Measurements from ENCODE around the gene DNER. TPM values are rescaled to one million over a fixed set of nuclear protein-coding genes. Genes with fewer than 3 reads are reported as not detected.

Gene DNER
- polyA plus RNA-seq, 1 of the 3 experiments (the other 2 are of a cell fraction) = 1.4 TPM

DNA sequence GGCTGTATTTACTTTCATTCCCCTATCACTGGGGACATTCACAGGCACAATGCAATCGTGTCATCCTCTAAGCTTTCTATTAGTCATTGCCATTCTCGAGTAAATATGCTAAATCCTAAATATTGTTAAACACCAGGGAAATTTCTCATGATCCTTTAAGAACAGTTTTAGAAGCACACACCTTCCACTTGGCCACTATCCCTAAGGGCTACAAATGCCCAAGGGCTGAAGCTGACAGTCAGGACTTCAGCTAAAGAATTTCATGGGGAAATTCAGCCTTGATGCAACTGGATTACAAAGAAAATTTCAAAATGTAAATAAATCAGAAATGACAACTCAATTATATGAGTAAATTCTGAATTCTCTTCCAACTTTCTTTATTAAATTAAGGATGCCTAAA is 280.2 kb downstream of the DNER start:
- CTCF ChIA-PET = interaction anchor here (2.4 to 3.7 kb wide), 2 partner anchors 153 to 281 kb away, joined by 18 to 40 read pairs; partner anchors contain the start of gene DNER
- H2AFZ ChIP-seq (ENCODE audit: low read depth) = no peak overlapping the region
- POLR2A ChIA-PET = no interaction called here

More for the DNA sequence above, 280.2 kb downstream of the DNER start:
- Histone ChIP-seq H3K36me3 (replicated peaks in 1 of 2; ENCODE audit: control insufficient read depth in 1 of 2, insufficient read depth in 2 of 2, low read length in 1 of 2) (no peaks in the 10 kb centered on the region), H3K79me2 (ENCODE audit: insufficient read depth) (no peaks in the 10 kb centered on the region), H3K9me3 (no peaks in the 10 kb centered on the region), H3K4me3 (ENCODE audit: low read depth in 2 of 2, low read length in 1 of 2) (no peak overlapping the region), H3K9ac (no peak overlapping the region), H3F3A (replicated peaks; ENCODE audit: insufficient read depth) (no peaks in the 10 kb centered on the region), H3K4me2 (no peak overlapping the region), H3K27ac (ENCODE audit: low read depth in 2 of 2, low read length in 1 of 2) (no peak overlapping the region), H3K4me1 (ENCODE audit: control insufficient read depth in 1 of 2, insufficient read depth in 2 of 2, low read depth in 1 of 2, low read length in 1 of 2) (no peaks in the 10 kb centered on the region), H4K20me1 (ENCODE audit: insufficient read depth) (no peaks in the 10 kb centered on the region), H3K27me3 (ENCODE audit: insufficient read depth) (no peaks in the 10 kb centered on the region), H3K9me2 (no peaks in the 10 kb centered on the region)
- no peak for DNase-seq
- 39% methylated on average over 2 of the region's 2 CpGs for WGBS (ENCODE audit: low lambda C conversion rate)
- TF ChIP-seq GATA2 (CRISPR knock-in tag; IDR thresholded peaks at IDR 0.05) = no peak
- TF ChIP-seq, protein P1, sequence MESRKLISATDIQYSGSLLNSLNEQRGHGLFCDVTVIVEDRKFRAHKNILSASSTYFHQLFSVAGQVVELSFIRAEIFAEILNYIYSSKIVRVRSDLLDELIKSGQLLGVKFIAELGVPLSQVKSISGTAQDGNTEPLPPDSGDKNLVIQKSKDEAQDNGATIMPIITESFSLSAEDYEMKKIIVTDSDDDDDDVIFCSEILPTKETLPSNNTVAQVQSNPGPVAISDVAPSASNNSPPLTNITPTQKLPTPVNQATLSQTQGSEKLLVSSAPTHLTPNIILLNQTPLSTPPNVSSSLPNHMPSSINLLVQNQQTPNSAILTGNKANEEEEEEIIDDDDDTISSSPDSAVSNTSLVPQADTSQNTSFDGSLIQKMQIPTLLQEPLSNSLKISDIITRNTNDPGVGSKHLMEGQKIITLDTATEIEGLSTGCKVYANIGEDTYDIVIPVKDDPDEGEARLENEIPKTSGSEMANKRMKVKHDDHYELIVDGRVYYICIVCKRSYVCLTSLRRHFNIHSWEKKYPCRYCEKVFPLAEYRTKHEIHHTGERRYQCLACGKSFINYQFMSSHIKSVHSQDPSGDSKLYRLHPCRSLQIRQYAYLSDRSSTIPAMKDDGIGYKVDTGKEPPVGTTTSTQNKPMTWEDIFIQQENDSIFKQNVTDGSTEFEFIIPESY (IDR thresholded peaks at IDR 0.05; ENCODE audit: borderline replicate concordance, low read depth) = no peak
- TF ChIP-seq NFIC (IDR thresholded peaks at IDR 0.05; ENCODE audit: borderline replicate concordance) = no peak
- TF ChIP-seq SIN3A (IDR thresholded peaks at IDR 0.05; ENCODE audit: borderline replicate concordance, low read depth, low read length) = no peak
- no peak for TF ChIP-seq TEAD4 (IDR thresholded peaks at IDR 0.05; ENCODE audit: borderline replicate concordance, insufficient read depth)
- TF ChIP-seq JUND (IDR thresholded peaks at IDR 0.05) = no peak
- TF ChIP-seq, protein P2, sequence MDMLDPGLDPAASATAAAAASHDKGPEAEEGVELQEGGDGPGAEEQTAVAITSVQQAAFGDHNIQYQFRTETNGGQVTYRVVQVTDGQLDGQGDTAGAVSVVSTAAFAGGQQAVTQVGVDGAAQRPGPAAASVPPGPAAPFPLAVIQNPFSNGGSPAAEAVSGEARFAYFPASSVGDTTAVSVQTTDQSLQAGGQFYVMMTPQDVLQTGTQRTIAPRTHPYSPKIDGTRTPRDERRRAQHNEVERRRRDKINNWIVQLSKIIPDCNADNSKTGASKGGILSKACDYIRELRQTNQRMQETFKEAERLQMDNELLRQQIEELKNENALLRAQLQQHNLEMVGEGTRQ (IDR thresholded peaks at IDR 0.05; ENCODE audit: borderline replicate concordance, low read depth, low read length) = no peak
- no peak for TF ChIP-seq FOXM1 (IDR thresholded peaks at IDR 0.05; ENCODE audit: low read depth)
- TF ChIP-seq RAD21 (IDR thresholded peaks at IDR 0.05; ENCODE audit: low read length) = no peak
- no peak for TF ChIP-seq RCOR1 (IDR thresholded peaks at IDR 0.05; ENCODE audit: low read length)
- TF ChIP-seq RXRA (IDR thresholded peaks at IDR 0.05; ENCODE audit: borderline replicate concordance, low read depth) = no peak
- TF ChIP-seq RFX5 (IDR thresholded peaks at IDR 0.05; ENCODE audit: low read length) = no peak
- TF ChIP-seq, protein P3, sequence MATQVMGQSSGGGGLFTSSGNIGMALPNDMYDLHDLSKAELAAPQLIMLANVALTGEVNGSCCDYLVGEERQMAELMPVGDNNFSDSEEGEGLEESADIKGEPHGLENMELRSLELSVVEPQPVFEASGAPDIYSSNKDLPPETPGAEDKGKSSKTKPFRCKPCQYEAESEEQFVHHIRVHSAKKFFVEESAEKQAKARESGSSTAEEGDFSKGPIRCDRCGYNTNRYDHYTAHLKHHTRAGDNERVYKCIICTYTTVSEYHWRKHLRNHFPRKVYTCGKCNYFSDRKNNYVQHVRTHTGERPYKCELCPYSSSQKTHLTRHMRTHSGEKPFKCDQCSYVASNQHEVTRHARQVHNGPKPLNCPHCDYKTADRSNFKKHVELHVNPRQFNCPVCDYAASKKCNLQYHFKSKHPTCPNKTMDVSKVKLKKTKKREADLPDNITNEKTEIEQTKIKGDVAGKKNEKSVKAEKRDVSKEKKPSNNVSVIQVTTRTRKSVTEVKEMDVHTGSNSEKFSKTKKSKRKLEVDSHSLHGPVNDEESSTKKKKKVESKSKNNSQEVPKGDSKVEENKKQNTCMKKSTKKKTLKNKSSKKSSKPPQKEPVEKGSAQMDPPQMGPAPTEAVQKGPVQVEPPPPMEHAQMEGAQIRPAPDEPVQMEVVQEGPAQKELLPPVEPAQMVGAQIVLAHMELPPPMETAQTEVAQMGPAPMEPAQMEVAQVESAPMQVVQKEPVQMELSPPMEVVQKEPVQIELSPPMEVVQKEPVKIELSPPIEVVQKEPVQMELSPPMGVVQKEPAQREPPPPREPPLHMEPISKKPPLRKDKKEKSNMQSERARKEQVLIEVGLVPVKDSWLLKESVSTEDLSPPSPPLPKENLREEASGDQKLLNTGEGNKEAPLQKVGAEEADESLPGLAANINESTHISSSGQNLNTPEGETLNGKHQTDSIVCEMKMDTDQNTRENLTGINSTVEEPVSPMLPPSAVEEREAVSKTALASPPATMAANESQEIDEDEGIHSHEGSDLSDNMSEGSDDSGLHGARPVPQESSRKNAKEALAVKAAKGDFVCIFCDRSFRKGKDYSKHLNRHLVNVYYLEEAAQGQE (IDR thresholded peaks at IDR 0.05; ENCODE audit: low read depth, low read length) = no peak
- no peak for TF ChIP-seq SMC3 (IDR thresholded peaks at IDR 0.05; ENCODE audit: low read depth, low read length)
